HEK293 (cell line): ENCODE measurements around the gene GBF1.

Source experiments
- CTCF ChIA-PET: fragments of 350-600 bp; formaldehyde crosslinking; extraction: SDS; loops from one replicate; lab custom pipeline; 2021; ENCODE audit warnings: antibody characterized with exemption; lab: Yijun Ruan, JAX
- POLR2A ChIA-PET: fragments of 300-600 bp; formaldehyde crosslinking; extraction: SDS; loops from one replicate; lab custom pipeline; 2020; ENCODE audit warnings: antibody characterized with exemption, inconsistent platforms; lab: Yijun Ruan, JAX
- H3K27ac ChIP-seq: fragments of 200-500 bp; sonication (Bioruptor generic); 2 replicates; pipeline ENCODE4 v1.5.1; 2014; ENCODE audit warnings: low read depth, low read length, control low read depth, inconsistent platforms; ENCODE audit errors: extremely low read depth
- H3K36me3 ChIP-seq, 2 experiments: fragments of 200-500 bp in 1 of 2; sonication (Bioruptor generic) in 1 of 2; 1 replicate in 1 of 2; 2 replicates in 1 of 2; pipeline ENCODE4 v1.5.1; 2014 to 2017; ENCODE audit warnings: inconsistent platforms in 2 of 2, low read length in 2 of 2; ENCODE audit not compliant: control insufficient read depth in 2 of 2, insufficient read depth in 1 of 2
- H3K4me1 ChIP-seq: fragments of 200-500 bp; sonication (Bioruptor generic); 2 replicates; pipeline ENCODE4 v1.5.1; 2014; ENCODE audit warnings: mild to moderate bottlenecking, low read length, inconsistent platforms; ENCODE audit not compliant: control insufficient read depth, insufficient read depth
- H3K4me3 ChIP-seq: 2 replicates; pipeline ENCODE4 v1.5.1; 2011; ENCODE audit warnings: low read depth, mild to moderate bottlenecking, control low read depth, low read length, moderate library complexity
- H3K9me3 ChIP-seq: fragments of 200-500 bp; sonication (Bioruptor generic); 2 replicates; pipeline ENCODE4 v1.5.1; 2014; ENCODE audit warnings: low read depth, low read length, inconsistent platforms; ENCODE audit not compliant: control insufficient read depth, insufficient read depth
- GFI1B ChIP-seq: fragments of 450-650 bp; formaldehyde crosslinking; IDR thresholded peaks from 2 replicates; pipeline ENCODE4 v1.5.1; 2016; ENCODE audit warnings: missing biosample characterization, missing genetic modification characterization
- GLIS2 ChIP-seq: fragments of 450-650 bp; formaldehyde crosslinking; IDR thresholded peaks from 2 replicates; pipeline ENCODE4 v1.5.1; 2016; ENCODE audit warnings: missing biosample characterization, missing genetic modification characterization
- HIC1 ChIP-seq: fragments of 450-650 bp; formaldehyde crosslinking; IDR thresholded peaks from 2 replicates; pipeline ENCODE4 v1.5.1; 2016; ENCODE audit warnings: missing biosample characterization, missing genetic modification characterization
- HOXC10 ChIP-seq: sonication (generic); formaldehyde crosslinking; IDR thresholded peaks from 2 replicates; pipeline ENCODE4 v1.8.1; 2023; ENCODE audit warnings: mild to moderate bottlenecking, missing genetic modification reagents
- PRDM4 ChIP-seq: fragments of 450-650 bp; formaldehyde crosslinking; IDR thresholded peaks from 2 replicates; pipeline ENCODE4 v1.5.1; 2017; ENCODE audit warnings: missing biosample characterization, missing genetic modification characterization
- SCRT1 ChIP-seq: fragments of 450-650 bp; formaldehyde crosslinking; IDR thresholded peaks from 2 replicates; pipeline ENCODE4 v1.5.1; 2016; ENCODE audit warnings: missing biosample characterization, missing genetic modification characterization, borderline replicate concordance
- ZFP41 ChIP-seq: fragments of 450-650 bp; formaldehyde crosslinking; IDR thresholded peaks from 2 replicates; pipeline ENCODE4 v1.5.1; 2016; ENCODE audit warnings: missing biosample characterization, missing genetic modification characterization, borderline replicate concordance
- ZNF18 ChIP-seq: fragments of 450-650 bp; formaldehyde crosslinking; IDR thresholded peaks from 2 replicates; pipeline ENCODE4 v1.5.1; 2016; ENCODE audit warnings: missing biosample characterization, missing genetic modification characterization
- ZNF19 ChIP-seq: fragments of 450-650 bp; formaldehyde crosslinking; IDR thresholded peaks from 2 replicates; pipeline ENCODE4; 2016; ENCODE audit warnings: missing biosample characterization, missing genetic modification characterization, low read depth
- ZNF239 ChIP-seq: fragments of 450-650 bp; formaldehyde crosslinking; IDR thresholded peaks from 2 replicates; pipeline ENCODE4 v1.5.1; 2016; ENCODE audit warnings: missing biosample characterization, missing genetic modification characterization
- ZNF248 ChIP-seq: fragments of 450-650 bp; formaldehyde crosslinking; IDR thresholded peaks from 2 replicates; pipeline ENCODE4 v1.5.1; 2017; ENCODE audit warnings: missing biosample characterization, missing genetic modification characterization
- ZNF324 ChIP-seq: fragments of 450-650 bp; formaldehyde crosslinking; IDR thresholded peaks from 2 replicates; pipeline ENCODE4 v1.5.1; 2016; ENCODE audit warnings: missing biosample characterization, missing genetic modification characterization
- ZNF335 ChIP-seq: fragments of 450-650 bp; formaldehyde crosslinking; conservative IDR thresholded peaks from 2 replicates; pipeline ENCODE4 v1.5.1; 2016; ENCODE audit warnings: missing biosample characterization, missing genetic modification characterization
- ZNF341 ChIP-seq: fragments of 450-650 bp; formaldehyde crosslinking; IDR thresholded peaks from 2 replicates; pipeline ENCODE4; 2016; ENCODE audit warnings: low read depth, missing biosample characterization, missing genetic modification characterization
- ZNF423 ChIP-seq: fragments of 450-650 bp; formaldehyde crosslinking; IDR thresholded peaks from 2 replicates; pipeline ENCODE4 v1.5.1; 2016; ENCODE audit warnings: missing biosample characterization, missing genetic modification characterization
- ZNF426 ChIP-seq: fragments of 450-650 bp; formaldehyde crosslinking; IDR thresholded peaks from 2 replicates; pipeline ENCODE4 v1.5.1; 2017; ENCODE audit warnings: missing biosample characterization, missing genetic modification characterization, mild to moderate bottlenecking, inconsistent platforms, moderate library complexity
- ZNF670 ChIP-seq: fragments of 450-650 bp; formaldehyde crosslinking; IDR thresholded peaks from 2 replicates; pipeline ENCODE4 v1.5.1; 2016; ENCODE audit warnings: missing biosample characterization, missing genetic modification characterization, low read depth
- ZNF692 ChIP-seq: fragments of 450-650 bp; formaldehyde crosslinking; IDR thresholded peaks from 2 replicates; pipeline ENCODE4 v1.5.1; 2016; ENCODE audit warnings: missing biosample characterization, missing genetic modification characterization
- ZSCAN18 ChIP-seq: fragments of 450-650 bp; formaldehyde crosslinking; IDR thresholded peaks from 2 replicates; pipeline ENCODE4 v1.5.1; 2016; ENCODE audit warnings: missing biosample characterization, missing genetic modification characterization

Gene GBF1

GRCh38 chr10:102420714-102421506 is 175.6 kb downstream of the GBF1 start, which contains the start of gene FBXL15 (continued):
- TF ChIP-seq ZFP41 (tag by site-specific recombination), result no peak
- TF ChIP-seq ZNF18 (tag by site-specific recombination), result peak; percentile 60; the same call in 1 of the 2 replicates
- TF ChIP-seq ZNF423, result no peak
- no peak for TF ChIP-seq ZNF248 (tag by site-specific recombination)
- peak; percentile 41 for TF ChIP-seq PRDM4 (tag by site-specific recombination)
- TF ChIP-seq ZNF341 (tag by site-specific recombination), result peak; percentile 71
- peak; percentile 96 for TF ChIP-seq ZNF324 (tag by site-specific recombination)
- TF ChIP-seq SCRT1 (tag by site-specific recombination), result no peak

GRCh38 chr10:102421507-102421756 is 176.1 kb downstream of the GBF1 start:
- Histone ChIP-seq H3K36me3 (peaks cover 0 to 32% of the 10 kb centered on the region in 2 experiments; a peak in 1 of 3 replicates), H3K4me3 (peak overlapping the region; percentile 80), H3K27ac (peak overlapping the region; percentile 65; the same call in 1 of the 2 replicates), H3K4me1 (peaks cover 9% of the 10 kb centered on the region), H3K9me3 (no peaks in the 10 kb centered on the region)
- CTCF ChIA-PET, result interaction anchor here (0.9 to 5.6 kb wide), 12 partner anchors 10 to 191 kb away, joined by 3 to 57 read pairs (median 6); partner anchors contain the start of genes CUEDC2 and NFKB2
- POLR2A ChIA-PET, result interaction anchor here (0.8 to 5.2 kb wide), 20 partner anchors 9 to 270 kb away, joined by 3 to 42 read pairs (median 4); partner anchors contain the start of genes C10orf95 and CUEDC2
- TF ChIP-seq GLIS2 (tag by site-specific recombination), result peak; percentile 76; the same call in 1 of the 2 replicates
- TF ChIP-seq ZNF426 (tag by site-specific recombination), result no peak
- TF ChIP-seq HIC1 (tag by site-specific recombination), result peak; percentile 19; the same call in 1 of the 2 replicates
- no peak for TF ChIP-seq ZNF239
- TF ChIP-seq ZSCAN18 (tag by site-specific recombination), result no peak
- no peak for TF ChIP-seq GFI1B
- no peak for TF ChIP-seq ZNF670 (tag by site-specific recombination)
- no peak for TF ChIP-seq ZNF19 (tag by site-specific recombination)
- TF ChIP-seq ZNF692, result no peak
- no peak for TF ChIP-seq HOXC10
- TF ChIP-seq ZNF335 (tag by site-specific recombination), result peak; percentile 48
